Small intestine (tissue), 7 donors: ENCODE data around the gene CPT1C. TPM values are rescaled to one million over a fixed set of nuclear protein-coding genes. Genes with fewer than 3 reads are reported as not detected.

ENCODE experiments used
- DNase-seq, 2 donors: peaks; one replicate each; pipeline versions ENCODE4 v3.0.0 to v3.0.0-alpha.2; 2013
- FAIRE-seq: peaks from 2 replicates; lab custom pipeline; 2012; peaks lifted over from hg19 to GRCh38; lab: Jason Lieb, UNC
- H3K27ac ChIP-seq, 3 donors: one replicate each; pipeline ENCODE4 v1.5.1; 2013; ENCODE audit warnings: low read length in 2 of 3, mild to moderate bottlenecking in 2 of 3, control low read depth in 1 of 3, inconsistent platforms in 1 of 3, low read depth in 1 of 3, moderate library complexity in 1 of 3
- H3K27me3 ChIP-seq, 3 donors: one replicate each; pipeline ENCODE4 v1.6.1; 2013; ENCODE audit warnings: low read length in 3 of 3, inconsistent platforms in 1 of 3; ENCODE audit not compliant: control insufficient read depth in 3 of 3, insufficient read depth in 3 of 3
- H3K36me3 ChIP-seq, 3 donors: one replicate each; pipeline ENCODE4 v1.6.1; 2013; ENCODE audit warnings: low read length in 3 of 3, inconsistent platforms in 1 of 3, low read depth in 1 of 3, mild to moderate bottlenecking in 1 of 3, moderate library complexity in 1 of 3; ENCODE audit not compliant: control insufficient read depth in 3 of 3, insufficient read depth in 2 of 3
- H3K4me1 ChIP-seq, 3 donors: one replicate each; pipeline ENCODE4 v1.6.1; 2013; ENCODE audit warnings: low read length in 2 of 3, inconsistent platforms in 1 of 3, low read depth in 1 of 3, mild to moderate bottlenecking in 1 of 3, moderate library complexity in 1 of 3; ENCODE audit not compliant: control insufficient read depth in 3 of 3, insufficient read depth in 2 of 3
- H3K4me3 ChIP-seq, 3 donors: one replicate each; pipeline ENCODE4 v1.5.1; 2013; ENCODE audit warnings: low read length in 3 of 3, control low read depth in 1 of 3, inconsistent platforms in 1 of 3, low read depth in 1 of 3, mild to moderate bottlenecking in 1 of 3, moderate library complexity in 1 of 3
- H3K9me3 ChIP-seq, 2 donors: one replicate each; pipeline ENCODE4 v1.6.1; 2013; ENCODE audit warnings: low read depth in 1 of 2, low read length in 1 of 2; ENCODE audit not compliant: control insufficient read depth in 2 of 2, insufficient read depth in 1 of 2
- WGBS, 3 donors: extraction: QIAGEN DNeasy Blood & Tissue Kit; methylation state at CpG; one replicate each; pipeline ENCODE4 v1.1.7; 2013; 5-methylcytosine and 5-hydroxymethylcytosine counted together
- polyA plus RNA-seq, 4 donors: library from polyadenylated mRNA; stranded (reverse) in 3 of 4; unstranded in 1 of 4; fragments of 200-250 nt in 3 of 4; fragments of 120-200 nt in 1 of 4; gene quantifications; one replicate each; pipeline versions ENCODE4 v1.2.1 to v1.2.3, GENCODE V29; 2013
- donor health status: healthy with polysubstance abuse.
- donor health status: control.
- donor health status: control.
- donor health status: Bipolar disorder and iron deficiency.
- donor health status: healthy.

CPT1C gene
- polyA plus RNA-seq, 4 donors = 1.9 to 4.5 TPM; not detected in 2

DNA sequence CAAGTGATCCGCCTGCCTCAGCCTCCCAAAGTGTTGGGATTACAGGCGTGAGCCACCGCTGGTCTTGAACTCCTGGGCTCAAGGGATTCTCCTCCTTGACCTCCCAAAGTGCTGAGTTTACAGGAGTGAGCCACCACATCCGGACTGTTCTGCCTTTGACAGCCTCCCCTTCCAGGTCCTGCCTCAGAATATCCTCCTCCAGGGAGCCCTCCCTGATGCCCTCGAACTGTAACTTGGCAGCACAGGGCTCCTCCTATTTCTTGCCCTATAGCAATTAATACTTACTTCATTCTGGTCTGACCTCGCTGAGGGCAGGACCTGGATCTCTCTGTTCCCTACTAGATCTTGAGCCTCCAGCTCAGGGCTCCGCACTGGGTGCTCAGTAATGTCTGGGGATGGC, 5.9 kb downstream of the CPT1C start:
- Histone ChIP-seq H3K27me3 (peaks cover 0 to 25% (median 3%) of the 10 kb centered on the region in 3 donors), H3K27ac (no peak overlapping the region), H3K4me1 (no peaks in the 10 kb centered on the region), H3K36me3 (no peaks in the 10 kb centered on the region), H3K4me3 (no peak overlapping the region), H3K9me3 (no peaks in the 10 kb centered on the region)
- WGBS, 3 donors = 84 to 91% (median 88%) methylated on average over 7 of the region's 7 CpGs
- DNase-seq (no peak), FAIRE-seq (no peak)

DNA sequence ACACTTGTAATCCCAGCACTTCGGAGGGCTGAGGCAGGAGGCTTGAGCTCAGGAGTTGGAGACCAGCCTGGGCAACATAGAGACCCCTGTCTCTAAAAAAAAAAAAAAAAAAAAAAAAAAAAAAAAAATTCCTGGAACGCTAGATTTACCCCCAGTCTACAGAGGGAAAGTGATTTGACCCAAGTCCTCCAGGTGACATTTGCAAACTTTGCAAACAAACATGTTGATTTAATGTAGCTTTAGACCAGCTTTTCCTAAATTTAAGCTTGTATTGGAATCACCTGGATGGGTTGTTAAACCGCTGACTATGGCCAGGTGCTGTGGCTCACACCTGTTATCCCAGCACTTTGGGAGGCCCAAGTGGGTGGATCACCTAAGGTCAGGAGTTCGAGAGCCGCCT, 8.4 kb downstream of the CPT1C start:
- H3K9me3 ChIP-seq = no peaks in the 10 kb centered on the region
- peaks cover 0 to 14% (median 3%) of the 10 kb centered on the region in 3 donors for H3K27me3 ChIP-seq
- no peak for DNase-seq
- WGBS, 3 donors = 67 to 91% (median 87%) methylated on average over 5 of the region's 5 CpGs
- FAIRE-seq = no peak
- H3K27ac ChIP-seq = no peak overlapping the region
- no peak overlapping the region for H3K4me3 ChIP-seq
- H3K4me1 ChIP-seq = no peaks in the 10 kb centered on the region
- H3K36me3 ChIP-seq = no peaks in the 10 kb centered on the region

DNA sequence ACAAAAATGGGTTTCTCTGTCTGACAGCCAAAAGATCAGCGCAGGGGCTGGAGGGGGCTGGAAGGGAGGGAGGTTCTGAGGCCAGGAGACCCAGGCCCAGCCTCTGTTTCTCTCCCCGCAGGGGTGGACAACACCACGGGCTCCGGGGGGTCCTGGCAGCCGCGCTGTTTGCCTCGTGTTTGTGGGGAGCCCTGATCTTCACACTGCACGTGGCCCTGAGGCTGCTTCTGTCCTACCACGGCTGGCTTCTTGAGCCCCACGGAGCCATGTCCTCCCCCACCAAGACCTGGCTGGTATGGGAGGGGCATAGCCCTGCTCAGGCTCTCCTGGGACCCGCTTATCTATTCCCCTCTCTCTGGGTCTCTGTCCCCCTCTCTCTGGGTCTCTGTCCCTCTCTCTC, 9.6 kb downstream of the CPT1C start:
- H3K27me3 ChIP-seq = peaks cover 0 to 14% (median 3%) of the 10 kb centered on the region in 3 donors
- no peaks in the 10 kb centered on the region for H3K36me3 ChIP-seq
- H3K9me3 ChIP-seq = no peaks in the 10 kb centered on the region
- 51 to 63% (median 57%) methylated on average over 11 of the region's 11 CpGs for WGBS, 3 donors
- no peak overlapping the region for H3K27ac ChIP-seq
- no peak overlapping the region for H3K4me3 ChIP-seq
- no peaks in the 10 kb centered on the region for H3K4me1 ChIP-seq
- FAIRE-seq (no peak), DNase-seq (no peak)

DNA sequence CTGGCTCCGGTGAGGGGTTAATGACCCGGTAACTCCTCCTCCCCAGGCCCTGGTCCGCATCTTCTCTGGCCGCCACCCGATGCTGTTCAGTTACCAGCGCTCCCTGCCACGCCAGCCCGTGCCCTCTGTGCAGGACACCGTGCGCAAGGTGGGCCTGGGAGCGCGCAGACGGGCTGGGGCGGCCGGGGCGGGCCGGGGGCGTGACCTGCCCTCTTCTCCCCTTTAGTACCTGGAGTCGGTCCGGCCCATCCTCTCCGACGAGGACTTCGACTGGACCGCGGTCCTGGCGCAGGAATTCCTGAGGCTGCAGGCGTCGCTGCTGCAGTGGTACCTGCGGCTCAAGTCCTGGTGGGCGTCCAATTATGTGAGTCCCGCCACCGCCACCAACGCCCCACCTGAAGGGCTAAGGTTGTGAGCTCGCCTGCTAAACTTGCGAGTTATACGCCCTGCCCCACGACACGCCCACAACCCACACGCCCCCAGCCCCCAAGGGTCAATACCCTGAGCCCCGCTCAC, 10.4 kb downstream of the CPT1C start:
- no peak overlapping the region for H3K4me3 ChIP-seq
- H3K9me3 ChIP-seq = no peaks in the 10 kb centered on the region
- DNase-seq = no peak
- H3K36me3 ChIP-seq = peaks cover 0 to 4% (median 0%) of the 10 kb centered on the region in 3 donors
- H3K4me1 ChIP-seq = no peaks in the 10 kb centered on the region
- no peak overlapping the region for H3K27ac ChIP-seq
- WGBS, 3 donors = 24 to 47% (median 36%) methylated on average over 30 to 40 of the region's 40 CpGs
- no peak for FAIRE-seq
- peaks cover 0 to 14% (median 3%) of the 10 kb centered on the region in 3 donors for H3K27me3 ChIP-seq

DNA sequence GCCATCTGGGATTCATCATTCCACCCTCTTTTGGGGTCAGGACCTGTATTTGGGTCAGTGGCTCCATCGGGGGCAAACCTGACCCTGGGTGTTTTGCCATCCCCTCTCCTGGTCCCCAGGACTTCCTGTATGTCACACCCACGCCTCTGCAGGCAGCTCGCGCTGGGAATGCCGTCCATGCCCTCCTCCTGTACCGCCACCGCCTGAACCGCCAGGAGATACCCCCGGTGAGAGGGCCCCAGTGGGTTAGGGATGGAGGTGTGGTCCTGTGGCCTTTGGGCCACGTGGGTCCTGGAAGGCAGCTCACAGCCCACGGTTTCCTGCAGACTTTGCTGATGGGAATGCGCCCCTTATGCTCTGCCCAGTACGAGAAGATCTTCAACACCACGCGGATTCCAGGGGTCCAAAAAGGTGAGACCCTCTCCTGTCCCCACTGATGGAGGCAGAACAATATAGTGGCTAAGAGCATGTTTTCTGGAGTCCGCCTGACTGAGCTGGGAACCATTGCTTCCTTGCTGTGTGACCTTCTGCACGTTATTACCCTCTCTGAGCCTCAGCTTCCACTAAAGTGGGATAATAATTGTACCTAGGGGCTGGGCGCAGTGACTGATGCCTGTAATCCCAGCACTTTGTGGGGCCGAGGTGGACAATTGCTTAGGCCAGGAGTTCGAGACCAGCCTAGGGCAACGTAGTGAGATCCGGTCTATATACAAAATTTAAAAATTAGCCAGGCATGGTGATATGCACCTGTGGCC, 14.1 kb downstream of the CPT1C start:
- H3K4me3 ChIP-seq = no peak overlapping the region
- peaks cover 0 to 4% (median 0%) of the 10 kb centered on the region in 3 donors for H3K36me3 ChIP-seq
- H3K27ac ChIP-seq = no peak overlapping the region
- H3K4me1 ChIP-seq = no peaks in the 10 kb centered on the region
- H3K9me3 ChIP-seq = no peaks in the 10 kb centered on the region
- DNase-seq (no peak), FAIRE-seq (no peak)
- H3K27me3 ChIP-seq = peaks cover 0 to 14% (median 3%) of the 10 kb centered on the region in 3 donors
- 83 to 87% (median 85%) methylated on average over 22 of the region's 22 CpGs for WGBS, 3 donors

DNA sequence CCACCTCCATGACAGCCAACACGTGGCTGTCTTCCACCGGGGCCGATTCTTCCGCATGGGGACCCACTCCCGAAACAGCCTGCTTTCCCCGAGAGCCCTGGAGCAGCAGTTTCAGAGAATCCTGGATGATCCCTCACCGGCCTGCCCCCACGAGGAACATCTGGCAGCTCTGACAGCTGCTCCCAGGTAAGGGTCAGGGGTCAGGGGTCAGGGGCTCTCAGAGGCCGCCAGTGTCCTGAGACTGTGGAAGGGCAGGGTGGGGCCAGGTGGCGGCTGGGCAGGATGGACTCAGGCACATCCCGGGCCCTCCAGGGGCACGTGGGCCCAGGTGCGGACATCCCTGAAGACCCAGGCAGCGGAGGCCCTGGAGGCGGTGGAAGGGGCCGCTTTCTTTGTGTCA, 15.0 kb downstream of the CPT1C start:
- H3K27me3 ChIP-seq = peaks cover 0 to 10% (median 3%) of the 10 kb centered on the region in 3 donors
- H3K4me3 ChIP-seq = no peak overlapping the region
- H3K9me3 ChIP-seq = no peaks in the 10 kb centered on the region
- DNase-seq (no peak), FAIRE-seq (no peak)
- H3K4me1 ChIP-seq = no peaks in the 10 kb centered on the region
- H3K27ac ChIP-seq = no peak overlapping the region
- peaks cover 0 to 4% (median 0%) of the 10 kb centered on the region in 3 donors for H3K36me3 ChIP-seq
- 77 to 87% (median 83%) methylated on average over 13 to 16 of the region's 16 CpGs for WGBS, 3 donors

DNA sequence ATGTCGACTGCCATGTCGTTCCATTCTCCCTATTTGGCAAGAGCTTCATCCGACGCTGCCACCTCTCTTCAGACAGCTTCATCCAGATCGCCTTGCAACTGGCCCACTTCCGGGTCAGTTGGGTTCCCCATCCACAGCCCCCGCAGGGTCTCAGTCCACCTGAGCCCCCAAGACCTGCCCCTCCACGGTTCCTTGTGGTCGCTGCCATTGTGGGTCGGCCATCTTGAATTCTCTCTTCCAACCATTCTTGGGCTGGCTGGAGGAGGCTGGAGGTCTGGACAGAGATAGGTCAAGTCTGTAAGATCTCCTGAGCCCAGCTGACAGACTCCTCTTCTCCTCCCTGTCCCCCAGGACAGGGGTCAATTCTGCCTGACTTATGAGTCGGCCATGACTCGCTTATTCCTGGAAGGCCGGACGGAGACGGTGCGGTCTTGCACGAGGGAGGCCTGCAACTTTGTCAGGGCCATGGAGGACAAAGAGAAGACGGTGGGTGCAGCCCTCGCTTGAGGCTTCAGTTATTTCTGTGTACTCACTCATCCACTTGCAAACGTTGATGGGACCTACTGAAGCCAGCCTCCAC, 19.5 kb downstream of the CPT1C start:
- no peaks in the 10 kb centered on the region for H3K9me3 ChIP-seq
- H3K4me1 ChIP-seq = no peaks in the 10 kb centered on the region
- no peaks in the 10 kb centered on the region for H3K27me3 ChIP-seq
- H3K27ac ChIP-seq = no peak overlapping the region
- peaks cover 0 to 4% (median 0%) of the 10 kb centered on the region in 3 donors for H3K36me3 ChIP-seq
- DNase-seq (no peak), FAIRE-seq (no peak)
- WGBS, 3 donors = 93 to 95% (median 93%) methylated on average over 20 of the region's 20 CpGs
- no peak overlapping the region for H3K4me3 ChIP-seq

DNA sequence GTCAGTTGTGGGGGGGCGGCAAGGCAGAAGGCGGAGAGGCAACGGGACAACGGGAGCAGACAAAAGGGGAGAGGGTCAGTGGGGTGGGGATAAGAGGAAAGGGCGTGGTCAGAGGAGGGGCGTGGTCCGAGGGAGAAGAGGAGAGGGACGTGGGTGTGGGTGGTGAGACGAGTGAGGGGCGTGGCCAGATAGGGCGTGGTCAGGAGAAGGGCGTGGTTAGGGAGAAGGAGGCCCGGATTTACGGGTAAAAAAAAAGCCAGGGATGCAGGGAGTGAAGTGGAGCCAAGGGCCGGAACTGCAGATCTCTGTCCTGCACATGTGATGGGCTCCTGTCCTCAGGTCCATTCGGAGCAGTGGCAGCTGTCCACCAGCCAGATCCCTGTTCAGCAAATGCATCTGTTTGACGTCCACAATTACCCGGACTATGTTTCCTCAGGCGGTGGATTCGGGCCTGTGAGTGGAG, 21.5 kb downstream of the CPT1C start:
- Histone ChIP-seq H3K4me1 (no peaks in the 10 kb centered on the region), H3K27ac (no peak overlapping the region), H3K4me3 (no peak overlapping the region), H3K9me3 (no peaks in the 10 kb centered on the region), H3K36me3 (no peaks in the 10 kb centered on the region), H3K27me3 (no peaks in the 10 kb centered on the region)
- FAIRE-seq = no peak
- WGBS, 3 donors = 51 to 62% (median 61%) methylated on average over 18 to 20 of the region's 20 CpGs
- DNase-seq = no peak
